NCI-H146 treated with DMSO at 0.1 percent for 48 hours (cell line): ENCODE data around the gene CDH2.

Experiments
- DNase-seq: peaks from one replicate; lab custom pipeline; 2025; ENCODE audit not compliant: unreplicated experiment; lab: John Stamatoyannopoulos, UW

The CDH2 gene

GRCh38 chr18:28088477-28088876 lies 88.5 kb downstream of the CDH2 start:
- no peak for DNase-seq

- peak; percentile 33 for DNase-seq
Observed at GRCh38 chr18:28086670-28087552, 90.0 kb downstream of the CDH2 start.

GRCh38 chr18:28081516-28081915 lies 95.4 kb downstream of the CDH2 start:
- no peak for DNase-seq

- no peak for DNase-seq
Observed at GRCh38 chr18:28080876-28081300, 96.0 kb downstream of the CDH2 start.

GRCh38 chr18:28079883-28080282 lies 97.0 kb downstream of the CDH2 start:
- no peak for DNase-seq

- no peak for DNase-seq
Observed at GRCh38 chr18:28078849-28079248, 98.1 kb downstream of the CDH2 start.

GRCh38 chr18:28078298-28078697 lies 98.6 kb downstream of the CDH2 start:
- DNase-seq, result no peak

- no peak for DNase-seq
Observed at GRCh38 chr18:28075501-28075900, 101.4 kb downstream of the CDH2 start.

- no peak for DNase-seq
Observed at GRCh38 chr18:28074076-28074475, 102.9 kb downstream of the CDH2 start.

GRCh38 chr18:28073658-28074057 lies 103.3 kb downstream of the CDH2 start:
- DNase-seq, result no peak

GRCh38 chr18:28071199-28071598 lies 105.7 kb downstream of the CDH2 start:
- no peak for DNase-seq

GRCh38 chr18:28068207-28068606 lies 108.7 kb downstream of the CDH2 start:
- no peak for DNase-seq

GRCh38 chr18:28067346-28067745 lies 109.6 kb downstream of the CDH2 start:
- no peak for DNase-seq

- no peak for DNase-seq
Observed at GRCh38 chr18:28065793-28066186, 111.1 kb downstream of the CDH2 start.

- DNase-seq, result no peak
Observed at GRCh38 chr18:28065031-28065792, 111.7 kb downstream of the CDH2 start.

GRCh38 chr18:28063926-28064325 lies 113.0 kb downstream of the CDH2 start:
- no peak for DNase-seq

- no peak for DNase-seq
Observed at GRCh38 chr18:28063271-28063761, 113.6 kb downstream of the CDH2 start.

GRCh38 chr18:28062443-28062842 lies 114.5 kb downstream of the CDH2 start:
- no peak for DNase-seq

GRCh38 chr18:28059861-28060260 lies 117.1 kb downstream of the CDH2 start:
- DNase-seq, result no peak

GRCh38 chr18:28050545-28050944 lies 126.4 kb downstream of the CDH2 start:
- no peak for DNase-seq

GRCh38 chr18:28048612-28049011 lies 128.3 kb downstream of the CDH2 start:
- no peak for DNase-seq

- DNase-seq, result no peak
Observed at GRCh38 chr18:28045880-28046279, 131.1 kb downstream of the CDH2 start.
